Prostate gland (tissue), 2 donors: ENCODE results near the gene ACADSB. TPM values are rescaled to one million over a fixed set of nuclear protein-coding genes. Genes with fewer than 3 reads are reported as not detected.

Experiments used
- DNase-seq: peaks from one replicate; pipeline ENCODE4 v3.0.0-alpha.2; 2019; ENCODE audit warnings: low spot score
- H3K27ac ChIP-seq, 2 donors: fragments of 200-600 bp; sonication (generic); 2 replicates each; pipeline ENCODE4 v1.5.1; 2017 to 2019
- H3K27me3 ChIP-seq: fragments of 200-600 bp; sonication (generic); replicated peaks from 2 replicates; pipeline ENCODE4 v1.5.1; 2019; ENCODE audit not compliant: insufficient read depth
- H3K36me3 ChIP-seq, 2 donors: fragments of 200-600 bp; sonication (generic); 1 replicate in 1 of 2; 2 replicates in 1 of 2; pipeline versions ENCODE4 v1.5.1 to v1.8.1; 2017 to 2019
- H3K4me1 ChIP-seq: fragments of 200-600 bp; sonication (generic); replicated peaks from 2 replicates; pipeline ENCODE4 v1.5.1; 2019
- H3K4me3 ChIP-seq, 2 donors: fragments of 200-600 bp; sonication (generic); 2 replicates each; pipeline ENCODE4 v1.5.1; 2017 to 2019
- H3K9me3 ChIP-seq: fragments of 200-600 bp; sonication (generic); 2 replicates; pipeline ENCODE4 v1.5.1; 2017
- POLR2A ChIP-seq: fragments of 450-650 bp; IDR thresholded peaks from one replicate; pipeline ENCODE4 v1.6.1; 2016; ENCODE audit warnings: antibody characterized with exemption, mild to moderate bottlenecking
- POLR2AphosphoS5 ChIP-seq: sonication (generic); formaldehyde crosslinking; IDR thresholded peaks from one replicate; pipeline ENCODE4 v1.6.1; 2017; ENCODE audit warnings: antibody characterized with exemption
- WGBS: methylation state at CpG from one replicate; pipeline ENCODE4 v1.1.5; 2018; 5-methylcytosine and 5-hydroxymethylcytosine counted together
- intact Hi-C: fragments of 100-400 bp; cut with DNase I; formaldehyde crosslinking; loops from one replicate; pipeline ENCODE4 v1.14.2; 2022
- total RNA-seq, 2 donors: library from RNA; depleted of rRNA; stranded (reverse); fragments of >200 nt; gene quantifications; one replicate each; pipeline ENCODE4 v1.1.0, GENCODE V29; 2016
- TF ChIP-seq, protein P1 (sequence below), 4 experiments: fragments of 200-600 bp in 2 of 4; fragments of 450-650 bp in 2 of 4; sonication (generic) in 2 of 4; IDR thresholded peaks; 1 replicate in 3 of 4; 2 replicates in 1 of 4; pipeline ENCODE4 v1.5.1; 2016 to 2019; ENCODE audit warnings: antibody characterized with exemption in 4 of 4, mild to moderate bottlenecking in 2 of 4, moderate library complexity in 2 of 4

Gene ACADSB
- total RNA-seq, 2 donors from 2014 or later, result 17.2 to 38.6 TPM

DNA sequence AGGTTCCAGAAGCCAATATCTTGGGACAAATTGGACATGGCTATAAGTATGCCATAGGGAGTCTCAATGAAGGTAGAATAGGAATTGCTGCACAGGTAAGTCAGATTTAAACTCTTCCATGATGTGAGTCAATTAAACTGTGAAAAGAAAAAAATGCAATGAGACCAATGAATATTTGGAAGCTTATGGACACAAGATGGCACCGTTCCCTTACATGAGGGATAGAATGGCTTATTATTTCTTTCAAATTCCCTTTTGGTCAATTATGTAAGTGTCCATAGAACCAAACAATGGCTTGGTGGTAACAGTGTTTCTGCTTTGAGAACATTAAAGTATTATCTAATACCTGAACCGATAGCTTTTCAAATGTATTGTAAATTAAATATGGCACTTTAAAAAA is 35.6 kb downstream of the ACADSB start:
- no peaks in the 10 kb centered on the region for H3K27me3 ChIP-seq
- DNase-seq, result no peak
- no peak overlapping the region for H3K4me3 ChIP-seq
- no peaks in the 10 kb centered on the region for H3K36me3 ChIP-seq
- H3K27ac ChIP-seq, result no peak overlapping the region
- TF ChIP-seq POLR2A (no peak), POLR2AphosphoS5 (no peak)
- TF ChIP-seq, protein P1, sequence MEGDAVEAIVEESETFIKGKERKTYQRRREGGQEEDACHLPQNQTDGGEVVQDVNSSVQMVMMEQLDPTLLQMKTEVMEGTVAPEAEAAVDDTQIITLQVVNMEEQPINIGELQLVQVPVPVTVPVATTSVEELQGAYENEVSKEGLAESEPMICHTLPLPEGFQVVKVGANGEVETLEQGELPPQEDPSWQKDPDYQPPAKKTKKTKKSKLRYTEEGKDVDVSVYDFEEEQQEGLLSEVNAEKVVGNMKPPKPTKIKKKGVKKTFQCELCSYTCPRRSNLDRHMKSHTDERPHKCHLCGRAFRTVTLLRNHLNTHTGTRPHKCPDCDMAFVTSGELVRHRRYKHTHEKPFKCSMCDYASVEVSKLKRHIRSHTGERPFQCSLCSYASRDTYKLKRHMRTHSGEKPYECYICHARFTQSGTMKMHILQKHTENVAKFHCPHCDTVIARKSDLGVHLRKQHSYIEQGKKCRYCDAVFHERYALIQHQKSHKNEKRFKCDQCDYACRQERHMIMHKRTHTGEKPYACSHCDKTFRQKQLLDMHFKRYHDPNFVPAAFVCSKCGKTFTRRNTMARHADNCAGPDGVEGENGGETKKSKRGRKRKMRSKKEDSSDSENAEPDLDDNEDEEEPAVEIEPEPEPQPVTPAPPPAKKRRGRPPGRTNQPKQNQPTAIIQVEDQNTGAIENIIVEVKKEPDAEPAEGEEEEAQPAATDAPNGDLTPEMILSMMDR (IDR thresholded peaks at IDR 0.05), result no peak
- H3K9me3 ChIP-seq, result no peaks in the 10 kb centered on the region
- H3K4me1 ChIP-seq, result no peaks in the 10 kb centered on the region
- intact Hi-C loops, result loop anchor here (5.0 kb wide), 1 partner anchor 513 kb away; no protein-coding TSS in a partner anchor
- 90% methylated on average over 2 of the region's 2 CpGs for WGBS

DNA sequence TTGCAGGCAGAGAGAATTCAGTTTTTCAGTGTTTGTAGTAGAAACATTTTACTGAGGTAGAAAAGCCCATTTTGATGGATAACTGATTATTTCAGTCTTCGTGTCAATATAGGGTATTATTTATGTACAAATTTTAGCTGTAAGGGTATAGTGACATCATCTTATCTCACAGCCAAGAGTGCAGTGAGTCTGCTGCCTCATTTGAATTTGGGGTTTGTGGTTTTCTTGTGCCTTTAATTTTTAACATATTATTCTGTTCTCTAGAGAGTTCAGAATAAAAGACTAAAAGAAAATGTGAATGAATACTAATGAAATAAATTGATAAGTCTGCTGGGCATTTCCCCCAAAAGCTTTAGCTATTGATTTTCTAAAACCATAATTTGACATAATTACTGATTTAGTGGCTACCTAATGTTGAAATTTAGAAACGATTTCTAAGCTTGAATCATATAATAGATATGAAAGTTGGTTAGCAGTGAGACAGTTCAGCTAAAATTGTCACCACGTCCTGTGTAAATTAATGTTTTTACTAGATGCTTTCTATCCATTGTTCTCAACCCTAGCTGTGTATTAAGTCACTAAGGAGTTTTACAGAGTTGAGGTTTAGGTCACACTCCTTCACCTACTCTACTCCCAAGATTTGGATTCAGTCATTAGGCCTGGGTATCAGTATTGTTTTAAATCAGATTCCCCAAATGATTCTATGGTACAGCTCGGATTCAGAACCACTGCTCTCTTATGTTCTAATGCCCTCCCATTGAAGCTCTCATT is 37.3 kb downstream of the ACADSB start:
- TF ChIP-seq POLR2A, result no peak
- no peaks in the 10 kb centered on the region for H3K36me3 ChIP-seq
- 85% methylated on average over 4 of the region's 4 CpGs for WGBS

DNA sequence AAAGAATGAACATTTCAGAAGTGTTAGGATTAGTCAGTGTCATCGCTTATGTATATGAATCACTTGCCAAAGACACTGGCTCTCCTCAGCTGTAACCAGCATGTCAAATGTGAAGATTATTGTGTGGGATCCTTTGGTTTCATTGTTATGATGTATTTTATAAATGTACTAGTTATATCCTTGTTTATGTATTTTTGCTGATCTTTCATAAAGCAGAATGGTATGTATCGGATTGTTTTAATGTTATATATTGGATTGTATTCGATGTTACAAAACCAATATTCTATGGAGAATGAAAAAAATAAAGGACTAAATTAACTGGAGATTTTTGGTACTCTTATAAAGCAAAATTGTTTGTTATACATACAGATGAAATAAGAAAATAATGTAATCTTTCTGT is 49.2 kb downstream of the ACADSB start:
- Histone ChIP-seq H3K4me1 (no peaks in the 10 kb centered on the region), H3K27me3 (no peaks in the 10 kb centered on the region), H3K36me3 (no peaks in the 10 kb centered on the region), H3K9me3 (no peaks in the 10 kb centered on the region), H3K27ac (no peak overlapping the region), H3K4me3 (no peak overlapping the region)
- intact Hi-C loops, result no loop called here
- TF ChIP-seq, protein P1 (IDR thresholded peaks at IDR 0.05), result no peak
- no peak for TF ChIP-seq POLR2A
- TF ChIP-seq POLR2AphosphoS5, result no peak
- no peak for DNase-seq
- WGBS, result over 99% methylated on average over 3 of the region's 3 CpGs

More for the DNA sequence above, 37.3 kb downstream of the ACADSB start:
- Histone ChIP-seq H3K27ac (no peak overlapping the region), H3K9me3 (no peaks in the 10 kb centered on the region), H3K4me3 (no peak overlapping the region), H3K27me3 (no peaks in the 10 kb centered on the region), H3K4me1 (no peaks in the 10 kb centered on the region)
- no peak for DNase-seq
- intact Hi-C loops, result no loop called here

DNA sequence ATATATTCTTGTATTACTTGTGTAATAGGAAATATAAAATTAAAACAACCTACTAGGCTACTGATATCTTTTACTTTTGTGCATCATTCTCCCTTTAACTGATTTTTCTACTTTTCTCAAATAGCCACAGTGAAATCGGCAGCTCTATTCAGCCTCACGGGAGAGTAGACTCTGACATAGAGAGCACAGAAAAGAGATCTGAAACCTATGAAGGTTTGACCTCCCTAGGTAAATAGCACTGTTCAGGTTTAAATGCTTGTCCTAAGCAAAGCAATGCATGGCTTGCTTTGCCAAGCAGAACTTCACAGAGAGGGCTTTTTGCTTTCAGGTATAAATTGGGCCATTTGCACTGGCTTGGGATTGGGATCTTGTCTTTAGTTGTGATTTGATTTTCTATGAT is 53.1 kb downstream of the ACADSB start:
- WGBS, result 92% methylated on average over 2 of the region's 2 CpGs
- Histone ChIP-seq H3K4me3 (no peak overlapping the region), H3K9me3 (no peaks in the 10 kb centered on the region), H3K27me3 (no peaks in the 10 kb centered on the region), H3K4me1 (no peaks in the 10 kb centered on the region), H3K36me3 (no peaks in the 10 kb centered on the region), H3K27ac (no peak overlapping the region)
- intact Hi-C loops, result no loop called here
- no peak for DNase-seq
- TF ChIP-seq, protein P1 (IDR thresholded peaks at IDR 0.05), result no peak
- no peak for TF ChIP-seq POLR2AphosphoS5
- no peak for TF ChIP-seq POLR2A

DNA sequence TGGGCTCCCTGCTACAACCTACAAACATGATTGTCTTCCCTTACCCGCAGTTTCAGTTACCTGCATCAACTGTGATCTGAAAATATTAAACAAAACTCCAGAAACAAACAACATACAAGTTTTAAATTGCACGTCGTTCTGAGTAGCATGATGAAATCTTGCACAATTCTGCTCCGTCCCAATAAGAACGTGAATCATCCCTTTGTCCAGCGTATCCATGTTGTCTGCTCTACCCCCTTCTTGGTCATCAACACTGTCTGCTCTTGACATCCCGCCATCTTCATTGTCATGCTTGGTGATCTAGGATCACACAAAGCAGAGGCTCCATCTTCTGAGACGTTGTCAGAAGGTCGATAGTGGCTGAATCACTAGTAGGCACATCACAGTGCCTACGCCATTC is 53.9 kb downstream of the ACADSB start:
- no peak overlapping the region for H3K27ac ChIP-seq
- TF ChIP-seq, protein P1 (IDR thresholded peaks at IDR 0.05), result no peak
- TF ChIP-seq POLR2A (no peak), POLR2AphosphoS5 (no peak)
- H3K36me3 ChIP-seq, result no peaks in the 10 kb centered on the region
- H3K9me3 ChIP-seq, result no peaks in the 10 kb centered on the region
- no peak for DNase-seq
- 83% methylated on average over 10 of the region's 10 CpGs for WGBS
- H3K4me3 ChIP-seq, result no peak overlapping the region
- no peaks in the 10 kb centered on the region for H3K27me3 ChIP-seq
- H3K4me1 ChIP-seq, result no peaks in the 10 kb centered on the region
- intact Hi-C loops, result no loop called here
